NCI-H1694 (cell line): Measurements from ENCODE around the gene RNF186.
"Not testable (repeated sequence)": the region's sequence is repeated elsewhere in the genome, so short reads cannot be mapped to it uniquely, and the experiment has no call there.

Source experiments
- DNase-seq: peaks from one replicate; lab custom pipeline; 2025; lab: John Stamatoyannopoulos, UW

RNF186 gene

DNA sequence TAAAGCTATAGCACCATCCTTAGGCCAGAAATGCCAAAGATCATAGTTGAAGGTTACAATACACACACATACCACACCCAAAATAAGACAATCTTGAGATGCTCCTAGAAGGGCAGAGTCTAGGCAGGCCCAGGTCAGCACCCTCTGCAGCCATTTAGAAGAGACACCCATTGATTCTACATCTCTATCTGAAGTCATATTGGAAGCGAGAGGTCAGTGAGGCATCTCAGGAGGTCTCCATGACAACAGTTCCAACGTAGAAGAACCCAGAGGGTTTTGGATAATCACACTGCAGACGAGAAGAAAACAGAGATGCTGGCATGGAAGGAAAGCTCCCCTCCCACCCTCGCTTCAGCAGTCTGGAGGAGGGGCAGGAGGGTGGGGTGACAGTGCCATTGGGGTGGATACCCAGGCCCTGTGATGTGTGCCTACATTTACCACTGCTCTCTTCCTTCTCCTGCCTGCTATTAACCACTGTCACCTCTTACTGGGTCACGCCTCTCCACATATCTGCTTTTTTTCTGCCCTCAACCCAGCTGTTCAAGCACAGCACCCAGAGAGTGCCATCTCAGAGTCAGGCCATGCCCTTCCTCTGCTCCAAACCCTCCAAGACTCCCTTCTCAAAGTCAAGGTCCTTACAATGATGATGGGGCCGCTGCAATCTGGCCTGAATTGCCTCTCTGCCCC is 21.6 kb downstream of the RNF186 start:
- DNase-seq = no peak

- DNase-seq = no peak
These were observed 22.7 kb downstream of the RNF186 start for GRCh38 chr1:19792237-19793002.

GRCh38 chr1:19790061-19790975 is 24.8 kb downstream of the RNF186 start:
- not testable (repeated sequence) for DNase-seq

GRCh38 chr1:19786988-19787423 is 28.1 kb downstream of the RNF186 start:
- DNase-seq = no peak

GRCh38 chr1:19785660-19786059 is 29.4 kb downstream of the RNF186 start:
- no peak for DNase-seq

DNA sequence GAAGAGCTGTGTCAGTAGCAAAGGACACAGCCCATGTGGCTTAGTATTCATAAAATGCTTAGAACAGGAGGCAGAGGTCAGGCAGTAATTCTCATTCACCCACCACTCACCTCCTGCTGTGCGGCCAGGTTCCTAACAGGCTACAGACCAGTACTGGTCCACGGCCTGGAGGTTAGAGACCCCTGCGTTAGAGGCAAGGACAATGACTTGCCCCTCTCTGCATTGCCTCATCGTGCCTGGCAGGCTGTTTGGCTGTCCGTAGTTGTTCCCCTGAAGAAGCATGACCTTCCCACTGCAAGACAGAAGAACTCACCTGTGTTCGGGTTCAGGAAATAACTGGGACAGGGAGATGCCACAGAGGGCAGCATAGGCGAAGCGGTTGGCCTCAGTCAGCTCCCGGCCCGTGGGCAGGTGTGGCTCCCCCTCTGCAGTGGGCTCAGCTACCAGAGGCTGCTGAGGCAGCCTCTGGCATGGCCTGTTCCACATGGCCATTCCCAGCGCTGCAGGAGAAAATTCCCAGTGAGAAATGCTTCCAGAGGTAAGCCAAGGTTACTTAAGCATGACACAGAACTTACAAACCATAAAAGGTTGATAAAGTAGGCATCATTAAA is 34.7 kb downstream of the RNF186 start:
- DNase-seq = no peak

DNA sequence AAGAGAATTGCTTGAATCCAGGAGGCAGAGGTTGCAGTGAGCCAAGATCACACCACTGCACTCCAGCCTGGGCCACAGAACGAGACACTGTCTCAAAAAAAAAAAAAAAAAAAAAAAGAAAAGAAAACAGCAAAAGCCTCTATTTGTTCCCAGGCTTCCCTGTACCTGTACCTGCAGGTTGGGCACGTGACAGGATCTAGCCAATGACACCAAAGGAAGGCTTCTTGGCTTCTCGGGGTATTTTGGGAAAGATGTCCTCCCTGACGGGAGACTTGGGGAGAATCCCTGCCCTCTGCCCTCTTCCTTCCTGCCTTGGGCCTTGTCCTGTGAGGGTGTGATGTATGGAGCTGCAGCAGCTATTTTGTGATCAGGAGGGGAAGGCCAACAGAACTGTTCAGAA is 38.1 kb downstream of the RNF186 start:
- DNase-seq = no peak

- DNase-seq = no peak
These were observed 38.8 kb downstream of the RNF186 start for GRCh38 chr1:19776287-19776686.

GRCh38 chr1:19775831-19776230 is 39.3 kb downstream of the RNF186 start:
- no peak for DNase-seq

DNA sequence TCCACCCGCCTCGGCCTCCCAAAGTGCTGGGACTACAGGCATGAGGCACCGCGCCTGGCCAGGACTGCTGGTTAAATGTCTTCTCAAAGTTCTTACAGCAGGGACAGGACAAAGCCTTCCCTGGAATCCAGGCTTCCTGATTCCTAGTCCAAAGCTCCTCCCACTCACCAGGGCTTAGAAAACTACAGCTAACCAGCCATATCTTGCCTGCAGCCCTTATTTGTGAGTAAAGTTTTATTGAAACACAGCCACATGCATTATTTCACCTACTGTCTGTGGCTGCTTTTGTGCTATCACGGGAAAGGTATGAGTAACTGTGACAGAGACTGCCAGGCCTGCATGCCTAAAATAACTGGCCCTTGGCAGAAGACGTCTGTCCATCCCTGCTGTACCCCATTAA is 39.8 kb downstream of the RNF186 start:
- no peak for DNase-seq

GRCh38 chr1:19774180-19774785 is 40.8 kb downstream of the RNF186 start:
- no peak for DNase-seq

DNA sequence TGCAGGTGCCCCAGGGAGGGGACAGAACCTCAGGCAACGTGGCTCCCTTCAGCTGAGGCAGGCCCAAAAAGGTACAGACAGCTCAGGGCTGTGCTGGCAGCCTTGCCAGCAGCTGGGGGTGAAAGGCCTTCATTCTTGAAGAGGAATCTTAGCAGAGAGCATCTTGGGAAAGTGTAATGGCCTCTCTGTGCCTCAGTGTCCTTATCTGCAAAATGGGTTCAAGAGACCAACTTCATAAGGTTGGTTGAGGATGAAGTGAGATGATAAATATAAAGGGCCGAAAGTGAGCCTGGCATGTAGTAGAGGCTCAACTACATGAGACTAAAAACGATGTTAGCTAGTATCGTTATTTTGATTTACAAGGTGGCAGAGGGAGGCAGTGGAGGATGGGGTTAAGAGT is 41.6 kb downstream of the RNF186 start:
- no peak for DNase-seq

DNA sequence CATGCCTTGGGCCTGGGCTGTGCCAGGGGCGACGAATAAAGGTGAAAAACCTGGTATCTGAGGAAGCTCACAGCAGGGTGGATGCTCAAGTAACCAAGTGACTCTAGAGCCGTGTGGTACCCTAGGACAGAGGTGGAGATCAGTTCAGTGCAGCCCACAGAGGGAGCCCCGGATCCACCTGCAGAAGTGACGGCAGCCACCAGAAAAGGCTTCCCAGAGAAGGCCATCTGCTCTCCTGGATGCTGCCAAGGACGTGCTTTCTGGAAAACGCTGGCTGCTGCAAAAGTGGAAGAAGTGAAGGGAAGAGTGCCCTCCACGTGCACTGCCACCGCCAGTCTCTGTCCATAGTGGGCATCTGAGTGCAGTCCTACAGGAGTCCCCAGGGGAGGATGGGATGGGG is 43.0 kb downstream of the RNF186 start:
- peak; percentile 40 for DNase-seq

GRCh38 chr1:19771350-19771749 is 43.7 kb downstream of the RNF186 start:
- no peak for DNase-seq

DNA sequence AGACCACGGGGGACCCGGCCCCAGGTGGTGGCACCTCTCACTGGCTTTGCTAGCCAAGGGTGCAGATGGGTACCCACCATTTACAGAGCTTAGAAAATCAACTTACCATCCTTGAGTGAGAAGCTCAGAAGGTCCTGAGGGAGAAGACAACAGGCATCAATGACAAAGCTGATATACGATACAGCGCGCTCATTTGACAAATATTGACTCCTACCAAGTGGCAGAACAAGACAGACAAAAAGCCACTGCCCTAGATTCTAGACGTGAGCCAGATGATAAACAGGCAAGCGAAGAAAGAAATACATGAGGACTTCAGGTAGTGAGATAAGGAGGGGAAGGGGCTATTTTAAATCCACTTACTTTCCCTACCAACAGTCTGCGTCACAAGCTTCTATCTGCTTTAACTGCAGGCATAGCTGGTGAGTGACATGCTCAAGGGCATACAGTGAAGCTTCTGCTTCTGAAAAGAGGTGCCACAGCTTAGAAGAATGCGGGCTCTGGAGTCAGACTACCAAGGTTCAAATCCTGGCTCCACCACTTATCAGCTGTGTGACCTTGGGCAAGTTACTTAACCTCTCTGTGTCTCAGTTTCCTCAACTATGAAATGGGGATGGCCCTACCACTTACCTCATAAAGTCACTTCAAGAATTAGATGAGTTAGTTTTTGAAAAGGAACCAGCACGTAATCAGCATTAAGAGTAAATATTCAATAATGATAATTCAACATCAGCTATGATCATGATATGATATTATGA is 44.5 kb downstream of the RNF186 start:
- no peak for DNase-seq

DNA sequence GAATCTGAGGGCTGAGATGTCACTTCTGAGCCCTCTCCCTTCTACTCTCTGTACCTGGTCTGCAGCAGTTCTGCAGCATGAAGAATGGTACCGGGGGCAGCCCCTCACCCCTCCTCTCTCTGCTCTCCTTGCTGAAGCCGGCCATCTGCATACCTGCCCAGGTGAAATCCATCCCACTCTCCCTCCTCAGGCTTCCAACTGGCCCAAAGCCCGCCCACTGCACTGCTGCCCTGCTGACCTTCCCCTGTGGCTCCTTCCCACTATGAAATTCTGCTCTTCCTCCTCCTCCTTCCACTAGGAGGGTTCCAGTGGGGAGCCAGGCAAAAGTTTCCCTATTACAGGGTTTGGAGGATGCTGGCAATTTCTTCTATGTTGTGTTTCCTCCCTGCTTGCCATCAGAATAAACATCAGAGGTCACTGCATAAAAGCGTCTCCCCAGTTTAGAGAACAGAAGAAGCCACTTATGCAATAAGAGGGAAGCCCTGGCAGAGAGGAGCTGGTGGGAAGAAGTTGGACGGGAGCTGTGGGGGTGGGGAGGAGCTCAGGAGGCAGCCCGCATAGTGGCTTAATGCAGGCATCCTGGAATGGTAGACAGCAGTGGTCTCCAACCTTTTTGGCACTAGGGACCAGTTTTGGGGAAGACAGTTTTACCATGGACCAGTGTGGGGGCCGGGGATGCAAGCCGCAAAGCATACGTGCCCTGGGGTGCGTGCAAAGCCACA is 45.7 kb downstream of the RNF186 start:
- no peak for DNase-seq

GRCh38 chr1:19768353-19769210 is 46.5 kb downstream of the RNF186 start:
- no peak for DNase-seq

- no peak for DNase-seq
These were observed 49.5 kb downstream of the RNF186 start for GRCh38 chr1:19765623-19766022.

- no peak for DNase-seq
These were observed 50.2 kb downstream of the RNF186 start for GRCh38 chr1:19764848-19765247.
